Measurements from ENCODE around the gene FOXL3.
"Not testable (repeated sequence)": the region's sequence is repeated elsewhere in the genome, so short reads cannot be mapped to it uniquely, and the experiment has no call there.

The FOXL3 gene

GRCh38 chr7:292226-292625, 2.3 kb downstream of the FOXL3 start:
- DNase-seq: no peak

GRCh38 chr7:292826-293225, 2.9 kb downstream of the FOXL3 start:
- no peak for DNase-seq

GRCh38 chr7:293681-294439, 3.9 kb downstream of the FOXL3 start:
- no peak for DNase-seq

- DNase-seq: no peak
These were observed 4.6 kb downstream of the FOXL3 start for GRCh38 chr7:294440-295154.

- DNase-seq: no peak
These were observed 5.5 kb downstream of the FOXL3 start for GRCh38 chr7:295155-296154.

- DNase-seq: no peak
These were observed 6.5 kb downstream of the FOXL3 start for GRCh38 chr7:296373-296945.

- DNase-seq: not testable (repeated sequence)
These were observed 7.2 kb downstream of the FOXL3 start for GRCh38 chr7:297141-297540.

GRCh38 chr7:297611-298374, 7.8 kb downstream of the FOXL3 start:
- DNase-seq: no peak

- no peak for DNase-seq
These were observed 8.4 kb downstream of the FOXL3 start for GRCh38 chr7:298375-298702.

- DNase-seq: no peak
These were observed 8.8 kb downstream of the FOXL3 start for GRCh38 chr7:298743-299142.

- no peak for DNase-seq
These were observed 9.2 kb downstream of the FOXL3 start for GRCh38 chr7:299169-299568.

- DNase-seq: no peak
These were observed 9.7 kb downstream of the FOXL3 start for GRCh38 chr7:299628-300027.

- no peak for DNase-seq
These were observed 10.1 kb downstream of the FOXL3 start for GRCh38 chr7:300048-300447.

GRCh38 chr7:300546-301290, 10.7 kb downstream of the FOXL3 start:
- DNase-seq: no peak

GRCh38 chr7:301291-302053, 11.5 kb downstream of the FOXL3 start:
- no peak for DNase-seq

GRCh38 chr7:302054-302992, 12.4 kb downstream of the FOXL3 start:
- DNase-seq: no peak

GRCh38 chr7:303425-303824, 13.5 kb downstream of the FOXL3 start:
- DNase-seq: no peak

GRCh38 chr7:303884-304573, 14.1 kb downstream of the FOXL3 start:
- no peak for DNase-seq
